ENCODE results near the gene RPL12. TPM values are rescaled to one million over a fixed set of nuclear protein-coding genes. Genes with fewer than 3 reads are reported as not detected.

The RPL12 gene
- total and polyA plus RNA-seq, 4 donors, result 442 to 1,810 (median 1,013) TPM

GRCh38 chr9:127402401-127403090 lies 48.7 kb downstream of the RPL12 start:
- H3K9me3 ChIP-seq (ENCODE audit: control insufficient read depth, insufficient read depth, low read length), result no peaks in the 10 kb centered on the region
- WGBS (ENCODE audit: insufficient coverage), result 90% methylated on average over 12 of the region's 18 CpGs
- no peak overlapping the region for H3K4me3 ChIP-seq (ENCODE audit: low read depth, low read length)
- H3K36me3 ChIP-seq (ENCODE audit: control insufficient read depth, insufficient read depth, low read length), result peaks cover 71% of the 10 kb centered on the region
- peaks cover 30% of the 10 kb centered on the region for H3K4me1 ChIP-seq (ENCODE audit: control insufficient read depth, insufficient read depth, low read length)
- no peaks in the 10 kb centered on the region for H3K27me3 ChIP-seq (ENCODE audit: control insufficient read depth, insufficient read depth, low read length)
- DNase-seq (ENCODE audit: low read depth in 4 of 6, low spot score in 6 of 6), result no peak
- H3K27ac ChIP-seq (ENCODE audit: low read depth, low read length), result no peak overlapping the region

GRCh38 chr9:127399736-127400269 lies 51.4 kb downstream of the RPL12 start:
- Histone ChIP-seq H3K4me1 (ENCODE audit: control insufficient read depth, insufficient read depth, low read length) (peaks cover 30% of the 10 kb centered on the region), H3K9me3 (ENCODE audit: control insufficient read depth, insufficient read depth, low read length) (no peaks in the 10 kb centered on the region), H3K36me3 (ENCODE audit: control insufficient read depth, insufficient read depth, low read length) (peaks cover 44% of the 10 kb centered on the region), H3K27me3 (ENCODE audit: control insufficient read depth, insufficient read depth, low read length) (no peaks in the 10 kb centered on the region), H3K27ac (ENCODE audit: low read depth, low read length) (no peak overlapping the region), H3K4me3 (ENCODE audit: low read depth, low read length) (no peak overlapping the region)
- DNase-seq (ENCODE audit: low read depth in 4 of 6, low spot score in 6 of 6), result no peak
- 98% methylated on average over 10 of the region's 14 CpGs for WGBS (ENCODE audit: insufficient coverage)

DNA sequence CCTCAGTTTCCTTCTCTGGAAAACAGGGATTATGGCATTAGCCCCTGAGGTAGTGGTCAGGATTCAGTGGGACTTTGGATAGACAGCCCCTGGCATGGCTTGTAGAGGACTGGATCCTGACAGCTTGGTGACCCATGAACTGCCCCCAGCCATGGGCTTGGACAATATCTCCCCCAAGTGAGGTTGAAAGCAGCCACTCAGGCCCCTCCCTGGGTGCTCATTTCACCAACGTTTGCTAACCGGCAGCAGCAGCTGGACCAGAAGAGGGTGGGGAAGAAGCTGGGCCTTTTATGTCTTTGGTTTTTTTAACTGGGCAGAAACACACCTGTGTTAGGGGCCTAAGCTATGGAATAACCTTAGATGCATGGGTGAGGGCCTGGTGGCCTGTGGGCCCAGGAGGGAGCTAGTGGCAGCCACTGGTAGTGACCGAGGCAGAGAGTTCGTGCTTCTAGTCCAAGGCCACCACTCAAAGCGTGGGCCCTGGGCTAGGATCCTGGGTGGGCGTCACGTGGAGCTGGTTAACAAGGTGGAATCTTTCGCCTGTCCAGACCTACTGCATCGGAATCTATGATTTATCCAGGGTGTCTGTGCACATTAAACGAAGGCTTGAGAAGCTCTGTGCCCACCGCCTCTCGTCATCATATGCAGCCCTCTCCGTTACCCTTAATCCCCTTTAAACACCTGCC lies 52.3 kb downstream of the RPL12 start:
- Histone ChIP-seq H3K27me3 (ENCODE audit: control insufficient read depth, insufficient read depth, low read length) (no peaks in the 10 kb centered on the region), H3K27ac (ENCODE audit: low read depth, low read length) (no peak overlapping the region), H3K36me3 (ENCODE audit: control insufficient read depth, insufficient read depth, low read length) (peaks cover 34% of the 10 kb centered on the region), H3K9me3 (ENCODE audit: control insufficient read depth, insufficient read depth, low read length) (no peaks in the 10 kb centered on the region), H3K4me1 (ENCODE audit: control insufficient read depth, insufficient read depth, low read length) (peaks cover 30% of the 10 kb centered on the region), H3K4me3 (ENCODE audit: low read depth, low read length) (no peak overlapping the region)
- 86% methylated on average over 11 of the region's 13 CpGs for WGBS (ENCODE audit: insufficient coverage)
- DNase-seq (ENCODE audit: low read depth in 4 of 6, low spot score in 6 of 6), result no peak

DNA sequence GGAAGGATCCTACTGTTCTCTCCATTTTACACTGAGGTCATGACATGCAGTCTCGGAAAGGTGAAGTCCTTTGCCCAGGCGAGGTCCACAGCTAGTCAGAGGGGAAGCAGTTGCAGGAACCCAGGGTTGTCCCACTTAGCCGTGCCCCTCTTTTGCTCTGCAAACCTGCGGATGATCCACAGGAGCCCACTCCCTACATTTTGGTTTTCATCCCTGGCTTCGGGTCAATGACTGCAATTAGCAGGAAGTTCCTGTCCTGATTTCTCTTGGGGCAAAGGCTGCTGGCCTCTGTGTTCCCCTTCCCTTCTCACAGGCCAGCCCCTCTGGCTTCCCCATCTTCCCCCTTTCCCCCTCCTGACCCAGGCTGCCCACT lies 52.9 kb downstream of the RPL12 start:
- no peak for DNase-seq (ENCODE audit: low read depth in 4 of 6, low spot score in 6 of 6)
- H3K36me3 ChIP-seq (ENCODE audit: control insufficient read depth, insufficient read depth, low read length), result peaks cover 28% of the 10 kb centered on the region
- H3K4me3 ChIP-seq (ENCODE audit: low read depth, low read length), result peak overlapping the region; percentile 48
- 39% methylated on average over 5 of the region's 5 CpGs for WGBS (ENCODE audit: insufficient coverage)
- peaks cover 30% of the 10 kb centered on the region for H3K4me1 ChIP-seq (ENCODE audit: control insufficient read depth, insufficient read depth, low read length)
- H3K9me3 ChIP-seq (ENCODE audit: control insufficient read depth, insufficient read depth, low read length), result no peaks in the 10 kb centered on the region
- H3K27me3 ChIP-seq (ENCODE audit: control insufficient read depth, insufficient read depth, low read length), result no peaks in the 10 kb centered on the region
- H3K27ac ChIP-seq (ENCODE audit: low read depth, low read length), result peak overlapping the region; percentile 25

Small RNA genes within 50 kb of the gene (small RNA-seq; reads per million reads assigned to genes)
- gene RF00019 (ENCODE audit: low replicate concordance) (not detected), gene SNORA65 (ENCODE audit: low replicate concordance) (116 reads per million, percentile 98 among the genes with 10 or more reads in this experiment)

Other genes with a start within 250 kb of the RPL12 start
- gene GARNL3, start 186.6 kb downstream of the RPL12 start, total RNA-seq, result 10 to 100 TPM; 70.7 to 74.7 TPM
- 10 to 100 TPM; 71.5 to 91.3 TPM for gene GARNL3, start 186.6 kb downstream of the RPL12 start, polyA plus RNA-seq (ENCODE audit: insufficient read length in 2 of 2)
- gene SLC2A8, start 54.2 kb downstream of the RPL12 start, total RNA-seq, result 10 to 100 TPM; 15.7 to 20.8 TPM
- gene SLC2A8, start 54.2 kb downstream of the RPL12 start, polyA plus RNA-seq (ENCODE audit: insufficient read length in 2 of 2), result 10 to 100 TPM; 27.9 to 32.3 TPM
- 10 to 100 TPM in 1 of 2 donors, 1 to 10 TPM in 1; 8.8 to 12.2 TPM for gene ZNF79, start 27.0 kb downstream of the RPL12 start, total RNA-seq
- gene ZNF79, start 27.0 kb downstream of the RPL12 start, polyA plus RNA-seq (ENCODE audit: insufficient read length in 2 of 2), result 1 to 10 TPM; 5.3 to 6.1 TPM
- 10 to 100 TPM; 14.7 to 18.8 TPM for gene LRSAM1, start 104 bp upstream of the RPL12 start, total RNA-seq
- gene LRSAM1, start 104 bp upstream of the RPL12 start, polyA plus RNA-seq (ENCODE audit: insufficient read length in 2 of 2), result 10 to 100 TPM; 35.4 to 44.5 TPM
- 100 to 1,000 TPM in 1 of 2 donors, 10 to 100 TPM in 1; 45.0 to 113 TPM for gene STXBP1, start 160.9 kb upstream of the RPL12 start, total RNA-seq
- 100 to 1,000 TPM; 267 to 301 TPM for gene STXBP1, start 160.9 kb upstream of the RPL12 start, polyA plus RNA-seq (ENCODE audit: insufficient read length in 2 of 2)